KOPT-K1 (cell line): ENCODE measurements around the gene CSNK2B.

Experiments used
- H3K27ac ChIP-seq: fragments of 200-600 bp; sonication (generic); 2 replicates; pipeline ENCODE4 v1.5.1; 2016; ENCODE audit warnings: antibody characterized with exemption, mild to moderate bottlenecking, low read depth, low read length; ENCODE audit not compliant: poor library complexity, severe bottlenecking
- H3K36me3 ChIP-seq: fragments of 200-600 bp; sonication (generic); 2 replicates; pipeline ENCODE4 v1.5.1; 2017; ENCODE audit warnings: antibody characterized with exemption, mild to moderate bottlenecking, low read length, moderate library complexity; ENCODE audit not compliant: insufficient read depth
- H3K9me3 ChIP-seq: fragments of 200-600 bp; sonication (generic); 2 replicates; pipeline ENCODE4 v1.5.1; 2017; ENCODE audit warnings: antibody characterized with exemption, low read length, mild to moderate bottlenecking; ENCODE audit not compliant: insufficient read depth, poor library complexity, severe bottlenecking

Gene CSNK2B

DNA sequence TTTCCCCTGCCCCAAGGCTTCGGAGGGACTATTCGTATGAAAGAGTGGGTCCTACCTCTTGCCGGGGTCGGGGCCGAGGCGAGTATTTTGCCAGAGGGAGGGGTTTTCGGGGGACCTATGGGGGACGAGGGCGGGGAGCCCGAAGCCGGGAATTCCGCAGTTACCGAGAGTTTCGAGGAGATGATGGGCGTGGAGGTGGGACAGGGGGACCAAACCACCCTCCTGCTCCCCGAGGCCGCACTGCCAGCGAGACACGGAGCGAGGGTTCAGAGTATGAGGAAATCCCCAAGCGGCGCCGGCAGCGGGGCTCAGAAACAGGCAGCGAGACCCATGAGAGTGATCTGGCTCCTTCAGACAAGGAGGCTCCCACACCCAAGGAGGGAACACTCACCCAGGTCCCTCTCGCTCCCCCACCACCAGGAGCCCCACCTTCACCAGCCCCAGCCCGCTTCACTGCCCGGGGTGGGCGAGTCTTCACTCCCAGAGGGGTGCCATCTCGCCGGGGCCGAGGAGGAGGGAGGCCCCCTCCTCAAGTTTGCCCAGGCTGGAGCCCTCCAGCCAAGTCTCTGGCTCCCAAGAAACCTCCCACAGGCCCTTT is 34.1 kb upstream of the CSNK2B start:
- H3K27ac ChIP-seq, result no peak overlapping the region
- H3K9me3 ChIP-seq, result no peaks in the 10 kb centered on the region
- H3K36me3 ChIP-seq, result peaks cover 100% of the 10 kb centered on the region

DNA sequence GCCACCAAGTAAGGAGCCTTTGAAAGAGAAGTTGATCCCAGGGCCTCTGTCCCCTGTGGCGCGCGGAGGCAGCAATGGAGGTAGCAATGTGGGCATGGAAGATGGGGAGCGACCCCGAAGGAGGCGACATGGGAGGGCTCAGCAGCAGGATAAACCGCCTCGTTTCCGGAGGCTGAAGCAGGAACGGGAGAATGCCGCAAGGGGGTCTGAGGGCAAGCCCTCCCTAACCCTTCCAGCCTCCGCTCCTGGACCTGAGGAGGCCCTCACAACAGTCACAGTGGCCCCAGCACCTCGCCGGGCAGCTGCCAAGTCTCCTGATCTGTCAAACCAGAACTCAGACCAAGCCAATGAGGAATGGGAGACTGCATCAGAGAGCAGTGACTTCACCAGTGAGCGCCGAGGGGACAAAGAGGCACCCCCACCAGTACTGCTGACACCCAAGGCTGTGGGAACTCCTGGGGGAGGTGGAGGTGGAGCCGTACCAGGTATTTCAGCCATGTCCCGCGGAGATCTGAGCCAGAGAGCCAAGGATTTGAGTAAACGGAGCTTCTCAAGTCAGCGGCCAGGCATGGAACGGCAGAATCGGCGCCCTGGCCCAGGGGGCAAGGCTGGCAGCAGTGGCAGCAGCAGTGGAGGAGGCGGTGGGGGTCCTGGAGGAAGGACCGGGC is 33.5 kb upstream of the CSNK2B start:
- peaks cover 100% of the 10 kb centered on the region for H3K36me3 ChIP-seq

DNA sequence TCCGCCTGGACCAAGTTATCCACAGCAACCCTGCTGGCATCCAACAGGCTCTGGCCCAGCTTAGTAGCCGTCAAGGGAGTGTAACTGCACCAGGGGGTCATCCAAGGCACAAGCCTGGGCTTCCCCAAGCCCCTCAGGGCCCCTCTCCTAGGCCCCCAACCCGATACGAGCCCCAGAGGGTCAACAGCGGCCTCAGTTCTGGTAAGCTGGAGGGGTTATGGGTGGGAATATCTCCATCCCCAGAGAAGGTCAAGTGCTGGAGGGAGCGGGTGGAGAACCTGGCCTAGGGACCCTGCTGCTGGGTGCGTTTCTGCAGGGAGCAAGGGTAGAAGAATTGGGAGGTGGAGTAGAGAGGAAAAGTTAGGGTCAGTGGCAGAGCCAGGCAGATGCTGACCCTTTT is 32.4 kb upstream of the CSNK2B start:
- Histone ChIP-seq H3K9me3 (no peaks in the 10 kb centered on the region), H3K27ac (no peak overlapping the region), H3K36me3 (peaks cover 100% of the 10 kb centered on the region)

More for the DNA sequence above, 33.5 kb upstream of the CSNK2B start:
- Histone ChIP-seq H3K27ac (no peak overlapping the region), H3K9me3 (no peaks in the 10 kb centered on the region)

DNA sequence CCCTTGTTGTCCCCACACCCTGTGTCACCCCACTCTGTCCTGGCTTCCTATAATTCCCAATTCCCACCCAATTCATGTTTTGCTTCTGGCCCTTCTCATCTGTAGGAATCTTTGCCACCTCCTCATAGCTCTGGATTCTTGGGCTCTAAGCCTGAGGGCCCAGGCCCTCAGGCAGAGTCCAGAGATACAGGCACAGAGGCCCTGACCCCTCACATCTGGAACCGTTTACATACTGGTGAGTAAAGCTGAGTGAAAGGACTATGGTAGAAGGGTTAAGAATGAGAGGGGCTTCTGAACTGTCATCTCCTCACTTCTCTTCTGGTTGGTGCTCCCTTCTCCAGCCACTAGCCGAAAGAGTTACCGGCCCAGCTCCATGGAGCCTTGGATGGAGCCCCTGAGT is 31.7 kb upstream of the CSNK2B start:
- Histone ChIP-seq H3K36me3 (peaks cover 100% of the 10 kb centered on the region), H3K9me3 (no peaks in the 10 kb centered on the region), H3K27ac (no peak overlapping the region)

DNA sequence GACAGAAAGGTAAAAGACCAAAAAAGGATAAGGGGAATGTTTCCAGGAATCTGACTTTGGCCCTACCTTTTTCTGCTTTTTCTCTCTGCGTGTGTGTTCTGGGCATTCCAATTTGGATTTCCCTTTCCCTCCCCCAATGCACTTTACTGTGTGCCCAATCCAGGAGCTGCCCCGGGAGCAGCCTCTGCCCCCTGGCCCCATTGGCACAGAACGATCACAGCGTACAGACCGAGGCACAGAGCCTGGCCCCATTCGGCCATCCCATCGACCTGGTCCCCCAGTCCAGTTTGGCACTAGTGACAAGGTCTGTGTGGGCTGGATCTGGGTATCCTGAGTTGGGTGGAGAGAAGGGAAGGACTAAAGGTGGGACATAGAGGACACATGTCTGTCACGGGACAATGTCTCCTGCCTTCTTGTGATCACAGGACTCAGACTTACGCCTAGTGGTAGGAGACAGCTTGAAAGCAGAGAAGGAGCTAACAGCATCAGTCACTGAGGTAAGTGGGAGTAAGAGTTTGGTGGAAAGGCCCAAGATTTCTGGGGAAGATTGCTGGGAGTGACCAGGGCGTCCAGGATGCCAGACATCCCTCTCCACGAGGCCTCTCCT is 30.8 kb upstream of the CSNK2B start:
- no peaks in the 10 kb centered on the region for H3K9me3 ChIP-seq
- H3K27ac ChIP-seq, result no peak overlapping the region
- H3K36me3 ChIP-seq, result peaks cover 100% of the 10 kb centered on the region

DNA sequence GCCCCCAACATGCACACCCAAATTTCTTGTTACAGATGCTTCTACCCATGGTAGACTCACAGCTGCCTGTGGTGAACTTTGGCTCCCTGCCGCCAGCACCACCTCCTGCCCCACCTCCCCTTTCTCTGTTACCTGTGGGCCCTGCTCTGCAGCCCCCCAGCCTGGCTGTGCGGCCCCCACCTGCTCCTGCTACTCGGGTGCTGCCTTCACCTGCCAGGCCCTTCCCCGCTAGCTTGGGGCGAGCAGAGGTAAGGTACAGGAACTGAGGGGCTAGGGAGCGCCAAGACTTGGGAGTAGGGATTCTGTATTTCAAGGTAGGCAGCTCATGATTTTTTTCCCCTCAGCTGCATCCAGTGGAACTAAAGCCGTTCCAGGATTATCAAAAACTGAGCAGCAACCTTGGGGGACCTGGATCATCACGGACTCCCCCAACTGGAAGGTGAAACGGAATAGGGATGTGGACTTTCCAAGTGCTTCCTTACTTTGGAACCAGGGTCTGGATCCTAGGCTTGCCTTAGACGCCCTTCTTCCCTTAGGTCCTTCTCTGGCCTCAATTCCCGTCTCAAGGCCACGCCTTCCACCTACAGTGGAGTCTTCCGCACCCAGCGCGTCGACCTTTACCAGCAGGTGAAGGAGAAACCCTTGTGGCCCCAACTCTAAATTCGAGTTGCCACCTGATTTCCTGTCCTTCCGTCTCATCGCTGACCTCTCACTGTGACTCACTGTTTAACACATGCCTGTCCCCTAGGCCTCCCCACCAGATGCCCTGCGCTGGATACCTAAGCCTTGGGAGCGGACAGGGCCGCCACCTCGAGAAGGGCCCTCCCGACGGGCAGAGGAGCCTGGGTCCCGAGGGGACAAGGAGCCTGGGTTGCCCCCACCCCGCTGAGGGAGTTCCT is 28.9 kb upstream of the CSNK2B start:
- H3K36me3 ChIP-seq, result peaks cover 100% of the 10 kb centered on the region
- no peak overlapping the region for H3K27ac ChIP-seq
- no peaks in the 10 kb centered on the region for H3K9me3 ChIP-seq

DNA sequence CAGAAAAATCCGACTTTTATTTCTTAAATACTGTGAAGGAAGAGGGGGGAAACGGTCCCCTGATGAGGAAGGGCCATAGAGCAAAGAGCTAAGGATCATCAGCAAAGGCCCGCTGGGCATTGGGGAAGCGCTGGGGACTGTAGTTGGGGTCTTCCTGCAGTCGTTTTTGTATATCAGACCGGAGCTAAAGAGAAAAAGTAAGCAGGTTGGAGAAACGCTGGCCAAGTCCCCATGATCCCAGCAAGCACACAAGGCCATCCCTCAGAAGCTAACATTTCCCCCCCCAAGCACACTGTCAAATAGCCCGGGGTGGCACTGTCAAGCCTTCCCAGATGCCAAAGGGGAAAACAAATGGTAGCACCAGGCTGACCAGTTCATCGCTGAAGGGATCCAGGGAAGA is 26.8 kb upstream of the CSNK2B start:
- H3K9me3 ChIP-seq, result no peaks in the 10 kb centered on the region
- H3K36me3 ChIP-seq, result peaks cover 100% of the 10 kb centered on the region
- no peak overlapping the region for H3K27ac ChIP-seq

DNA sequence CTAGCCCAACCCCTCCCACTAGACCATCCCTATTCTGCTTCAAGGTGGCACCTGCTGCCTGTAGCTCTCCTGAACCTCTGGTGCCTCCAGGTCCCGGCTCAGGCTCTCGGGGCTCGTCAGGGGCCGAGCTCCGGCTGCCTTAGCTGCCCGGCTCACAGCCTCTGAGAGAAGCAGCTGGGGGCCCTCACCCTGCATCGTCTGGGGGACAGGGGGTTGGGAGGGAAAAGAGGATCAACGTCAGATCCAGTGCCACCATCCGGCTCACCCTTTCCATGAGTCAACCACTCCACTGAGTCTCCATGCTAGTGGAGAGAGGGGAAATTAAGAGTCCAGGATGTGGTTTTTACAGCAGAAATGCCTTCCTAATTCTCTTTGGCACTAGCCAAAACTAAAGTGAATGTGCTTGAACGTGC is 26.4 kb upstream of the CSNK2B start:
- Histone ChIP-seq H3K9me3 (no peaks in the 10 kb centered on the region), H3K36me3 (peaks cover 100% of the 10 kb centered on the region), H3K27ac (no peak overlapping the region)

DNA sequence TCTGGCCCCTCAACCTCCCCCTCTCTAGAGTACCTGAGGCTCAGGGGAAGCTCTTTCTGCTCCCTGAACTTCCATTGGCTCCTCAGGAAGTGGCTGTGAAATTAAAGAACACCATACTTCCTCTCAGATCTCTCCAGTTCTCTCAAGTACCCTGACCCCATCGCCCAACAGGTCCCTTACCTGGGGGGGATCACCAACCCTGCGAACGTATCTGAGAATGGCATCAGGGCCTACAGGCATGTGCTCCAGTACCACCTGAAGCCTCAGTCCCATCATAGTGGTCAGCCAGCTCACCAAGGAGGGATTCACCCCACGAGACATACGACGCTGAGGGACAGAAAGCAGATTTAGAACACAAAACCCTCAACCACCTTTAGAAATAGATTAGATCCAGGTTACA is 25.3 kb upstream of the CSNK2B start:
- H3K27ac ChIP-seq, result no peak overlapping the region
- no peaks in the 10 kb centered on the region for H3K9me3 ChIP-seq
- peaks cover 100% of the 10 kb centered on the region for H3K36me3 ChIP-seq

DNA sequence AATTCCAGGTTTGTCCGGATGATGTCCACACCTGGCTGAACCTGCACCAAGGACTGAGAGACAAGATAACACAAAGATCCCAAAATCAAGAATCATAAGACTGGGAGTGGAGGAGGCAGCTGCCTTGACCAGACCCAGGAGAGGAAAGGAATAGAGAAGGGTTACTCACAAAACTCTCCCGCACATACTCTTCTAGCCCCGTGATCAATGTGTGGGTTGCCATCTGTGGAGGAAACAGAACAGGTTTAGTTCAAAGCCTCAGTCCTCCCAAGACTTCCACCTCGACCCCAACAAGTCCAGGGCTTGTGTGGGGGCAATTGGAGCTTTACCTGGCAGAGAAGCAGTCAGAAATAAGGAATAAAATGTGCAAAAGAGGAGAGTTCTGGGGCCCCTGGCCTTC is 24.5 kb upstream of the CSNK2B start:
- Histone ChIP-seq H3K36me3 (peaks cover 100% of the 10 kb centered on the region), H3K27ac (no peak overlapping the region), H3K9me3 (no peaks in the 10 kb centered on the region)

DNA sequence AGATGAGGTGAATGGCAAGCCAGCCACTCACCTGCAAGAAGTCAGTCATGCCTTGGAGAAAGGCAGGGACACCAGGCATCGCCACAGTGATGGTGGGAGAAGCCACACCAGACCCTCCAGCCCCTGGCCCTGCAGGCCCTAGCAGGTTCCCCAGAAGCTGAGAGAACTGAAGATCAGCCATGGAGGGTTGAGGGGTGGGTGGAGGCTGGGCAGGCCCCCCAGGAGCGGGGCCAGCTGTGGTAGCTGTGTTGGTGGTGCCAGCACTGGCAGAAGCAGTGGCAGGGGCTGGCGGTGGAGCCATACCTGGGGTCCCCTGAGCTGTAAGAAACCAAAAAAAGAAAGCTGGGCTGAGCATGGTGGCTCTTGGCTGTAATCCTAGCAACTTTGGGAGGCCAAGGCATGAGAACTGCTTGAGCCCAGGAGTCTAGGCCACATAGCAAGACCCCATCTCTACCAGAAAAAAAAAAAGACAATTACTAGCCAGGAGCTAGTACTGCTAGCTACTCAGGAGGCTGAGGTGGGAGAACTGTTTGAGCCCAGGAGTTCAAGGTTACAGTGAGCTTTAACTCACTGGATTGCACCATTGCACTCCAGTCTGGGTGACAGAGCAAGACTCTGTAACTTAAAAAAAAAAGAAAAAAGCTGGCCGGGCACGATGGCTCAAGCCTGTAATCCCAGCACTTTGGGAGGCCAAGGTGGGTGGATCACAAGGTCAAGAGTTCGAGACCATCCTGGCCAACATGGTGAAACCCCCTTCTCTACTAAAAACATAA is 22.9 kb upstream of the CSNK2B start:
- H3K9me3 ChIP-seq, result no peaks in the 10 kb centered on the region
- H3K36me3 ChIP-seq, result peaks cover 98% of the 10 kb centered on the region
- no peak overlapping the region for H3K27ac ChIP-seq

DNA sequence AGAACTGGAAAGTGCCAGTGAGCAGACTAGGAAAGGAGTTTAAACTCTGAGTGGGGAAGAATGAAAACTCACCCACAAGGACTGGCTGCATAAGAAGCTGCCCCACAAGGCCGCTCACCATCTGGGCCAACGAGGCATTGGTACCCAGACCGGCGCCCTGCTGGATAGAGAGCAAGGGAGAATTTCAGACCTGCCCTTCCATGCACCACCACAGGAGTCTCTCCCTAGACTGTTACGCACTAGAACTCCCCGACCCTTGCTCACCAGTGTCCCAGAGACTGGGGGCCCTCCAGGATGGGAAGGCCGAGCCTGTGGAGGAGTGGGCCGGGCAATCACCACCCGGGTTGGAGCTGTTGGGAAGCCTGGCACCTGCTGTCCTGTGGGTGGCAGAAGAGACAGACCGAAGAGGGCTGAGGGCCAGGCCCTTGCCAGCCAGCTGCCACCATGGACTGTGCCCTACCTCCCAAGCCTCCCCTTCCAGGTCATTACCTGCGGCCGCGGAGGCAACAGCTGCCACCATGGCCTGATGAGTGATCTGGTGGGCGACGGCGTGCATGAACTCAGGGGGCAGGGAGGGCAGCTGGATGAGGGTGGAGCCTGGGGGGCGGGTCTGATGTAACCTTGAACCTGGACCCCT is 21.9 kb upstream of the CSNK2B start:
- Histone ChIP-seq H3K9me3 (no peaks in the 10 kb centered on the region), H3K36me3 (peaks cover 98% of the 10 kb centered on the region), H3K27ac (no peak overlapping the region)

DNA sequence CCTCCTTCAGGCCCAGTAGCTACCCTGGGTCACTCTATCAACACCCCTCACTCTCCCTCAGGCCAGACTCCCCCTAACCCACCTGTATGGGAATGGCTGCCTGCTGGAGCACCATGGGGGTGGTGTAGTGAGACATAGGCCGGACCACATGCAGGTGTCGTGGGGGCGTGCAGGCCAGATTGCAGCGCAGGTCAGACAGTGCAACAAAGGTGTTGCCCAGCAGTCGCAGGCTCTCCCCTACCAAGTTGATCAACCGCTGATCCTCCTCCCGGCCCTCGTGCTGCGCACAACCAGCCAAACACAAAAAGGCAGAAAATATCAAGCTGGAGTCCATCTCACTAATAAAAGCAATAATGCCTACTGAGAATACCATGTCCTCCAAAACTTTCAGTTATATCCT is 20.6 kb upstream of the CSNK2B start:
- Histone ChIP-seq H3K27ac (no peak overlapping the region), H3K36me3 (peaks cover 98% of the 10 kb centered on the region), H3K9me3 (no peaks in the 10 kb centered on the region)

DNA sequence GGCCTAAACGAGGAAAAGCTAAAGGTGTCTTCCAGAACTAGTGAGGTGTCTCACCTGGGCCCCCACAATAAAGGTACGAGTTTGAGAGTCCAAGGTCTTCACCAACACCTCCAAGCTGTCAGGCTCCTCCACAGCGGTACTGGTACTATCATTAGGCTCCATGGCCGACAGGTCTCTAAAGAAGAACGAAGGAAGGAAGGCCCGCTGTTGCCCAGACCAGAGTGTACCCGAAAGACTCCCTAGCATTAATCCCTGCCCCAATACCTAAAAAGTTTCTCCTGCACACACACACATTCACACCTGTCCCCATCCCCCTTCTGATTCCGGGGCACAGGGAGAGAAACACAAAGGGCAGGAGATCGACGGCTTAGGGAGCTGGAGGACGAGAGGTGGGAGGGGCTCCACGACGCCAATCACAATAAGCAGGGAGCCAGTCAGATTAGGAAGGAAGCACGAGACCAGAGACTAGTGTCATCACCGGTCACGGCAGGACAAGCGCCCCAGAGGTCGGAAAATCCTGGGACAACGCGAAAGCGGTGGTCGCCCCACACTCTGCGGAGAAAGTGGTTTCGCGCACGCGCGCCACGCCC is 14.2 kb upstream of the CSNK2B start:
- Histone ChIP-seq H3K27ac (peak overlapping the region; percentile 94), H3K9me3 (no peaks in the 10 kb centered on the region), H3K36me3 (peaks cover 58% of the 10 kb centered on the region)
